ENCODE results near the gene RSPO4.

RSPO4 gene

DNA sequence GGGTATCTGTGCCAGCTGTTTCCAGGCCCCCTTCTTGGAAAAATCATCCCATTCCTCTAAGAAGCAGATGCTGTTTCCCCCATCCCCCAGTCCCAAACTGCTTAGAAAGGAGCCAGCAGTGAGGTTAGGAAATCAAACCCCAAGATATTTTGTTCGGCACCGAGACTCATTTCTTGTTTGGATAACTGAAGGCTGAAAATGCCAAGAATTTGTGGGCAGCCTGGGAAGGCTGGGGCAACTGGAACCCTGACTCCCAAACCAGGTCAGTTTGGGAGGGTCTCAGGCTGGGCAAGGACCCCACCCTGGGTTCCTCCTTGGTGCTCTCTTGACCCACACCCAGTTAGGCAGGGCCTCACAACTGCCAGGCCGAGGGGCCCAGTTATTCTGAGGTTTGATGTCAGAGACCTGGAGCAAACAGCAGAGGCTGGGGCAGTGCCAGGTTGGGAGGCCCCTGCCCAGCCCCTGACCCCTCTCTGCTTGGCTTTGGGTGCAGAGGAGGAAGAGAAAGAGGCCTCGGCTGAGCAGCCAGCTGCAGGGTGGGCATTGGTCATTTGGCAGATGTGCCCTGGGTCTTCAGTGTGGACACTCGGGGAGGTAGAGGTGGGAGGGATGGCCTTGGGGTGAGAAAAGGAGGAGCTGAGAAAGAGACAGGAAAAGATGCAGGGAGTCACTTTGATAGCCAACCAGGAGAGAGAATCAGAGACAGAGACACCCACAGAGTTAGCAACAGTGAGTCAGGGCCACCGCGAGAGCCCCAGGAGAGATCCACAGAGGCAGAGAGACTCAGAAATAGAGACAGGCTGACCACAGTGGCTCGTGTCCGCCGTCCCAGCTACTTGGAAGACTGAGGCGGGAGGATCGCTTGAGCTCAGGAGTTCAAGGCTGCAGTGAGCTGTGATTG lies 91.0 kb downstream of the RSPO4 start:
- H3K4me3 ChIP-seq (ENCODE audit: low read depth, low read length): no peak overlapping the region
- no peaks in the 10 kb centered on the region for H3K36me3 ChIP-seq
- DNase-seq: no peak
- no peaks in the 10 kb centered on the region for H3K27me3 ChIP-seq
- H3K9me3 ChIP-seq: no peaks in the 10 kb centered on the region
- TF ChIP-seq, protein P1, sequence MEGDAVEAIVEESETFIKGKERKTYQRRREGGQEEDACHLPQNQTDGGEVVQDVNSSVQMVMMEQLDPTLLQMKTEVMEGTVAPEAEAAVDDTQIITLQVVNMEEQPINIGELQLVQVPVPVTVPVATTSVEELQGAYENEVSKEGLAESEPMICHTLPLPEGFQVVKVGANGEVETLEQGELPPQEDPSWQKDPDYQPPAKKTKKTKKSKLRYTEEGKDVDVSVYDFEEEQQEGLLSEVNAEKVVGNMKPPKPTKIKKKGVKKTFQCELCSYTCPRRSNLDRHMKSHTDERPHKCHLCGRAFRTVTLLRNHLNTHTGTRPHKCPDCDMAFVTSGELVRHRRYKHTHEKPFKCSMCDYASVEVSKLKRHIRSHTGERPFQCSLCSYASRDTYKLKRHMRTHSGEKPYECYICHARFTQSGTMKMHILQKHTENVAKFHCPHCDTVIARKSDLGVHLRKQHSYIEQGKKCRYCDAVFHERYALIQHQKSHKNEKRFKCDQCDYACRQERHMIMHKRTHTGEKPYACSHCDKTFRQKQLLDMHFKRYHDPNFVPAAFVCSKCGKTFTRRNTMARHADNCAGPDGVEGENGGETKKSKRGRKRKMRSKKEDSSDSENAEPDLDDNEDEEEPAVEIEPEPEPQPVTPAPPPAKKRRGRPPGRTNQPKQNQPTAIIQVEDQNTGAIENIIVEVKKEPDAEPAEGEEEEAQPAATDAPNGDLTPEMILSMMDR (IDR thresholded peaks at IDR 0.05; ENCODE audit: low read depth, low read length): no peak
- no peaks in the 10 kb centered on the region for H3K4me1 ChIP-seq

DNA sequence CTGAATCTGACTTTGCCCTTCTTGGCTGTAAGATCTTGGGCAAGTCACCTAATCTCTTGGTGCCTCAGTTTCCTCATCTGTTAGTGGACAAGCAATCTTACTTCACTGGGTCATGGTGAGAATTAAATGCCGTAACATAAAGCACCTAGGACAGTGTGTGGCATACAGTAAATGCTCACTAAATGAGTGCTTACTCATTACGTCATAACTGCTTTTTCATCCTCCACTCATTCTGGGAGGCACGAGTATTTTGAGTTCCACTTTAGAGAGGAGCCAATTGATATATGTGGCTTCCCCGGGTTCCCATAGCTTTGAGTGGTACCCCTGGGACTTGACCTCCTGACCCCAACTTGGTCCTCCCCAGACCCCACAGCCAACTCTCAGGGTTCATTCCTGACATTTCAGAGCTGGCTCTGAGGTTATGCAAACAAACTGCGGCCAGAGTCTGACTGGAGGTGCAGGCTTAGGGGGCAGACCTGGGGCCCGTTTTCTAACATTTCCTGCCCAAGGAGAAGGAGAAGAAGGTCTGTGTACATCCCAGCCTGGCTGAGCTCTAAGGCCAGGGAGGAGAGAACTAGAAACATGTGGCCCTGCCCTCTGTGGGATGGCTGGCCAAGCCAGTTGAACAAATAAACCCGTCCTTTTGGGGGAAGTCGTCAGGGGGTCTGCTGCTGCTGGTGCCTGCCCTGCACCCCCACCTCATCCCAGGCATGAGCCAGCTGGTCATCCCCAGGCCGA lies 91.8 kb downstream of the RSPO4 start:
- DNase-seq: no peak
- Histone ChIP-seq H3K36me3 (no peaks in the 10 kb centered on the region), H3K9me3 (no peaks in the 10 kb centered on the region), H3K27me3 (no peaks in the 10 kb centered on the region), H3K4me3 (ENCODE audit: low read depth, low read length) (no peak overlapping the region), H3K4me1 (no peaks in the 10 kb centered on the region)
- TF ChIP-seq, protein P1 (IDR thresholded peaks at IDR 0.05; ENCODE audit: low read depth, low read length): no peak

DNA sequence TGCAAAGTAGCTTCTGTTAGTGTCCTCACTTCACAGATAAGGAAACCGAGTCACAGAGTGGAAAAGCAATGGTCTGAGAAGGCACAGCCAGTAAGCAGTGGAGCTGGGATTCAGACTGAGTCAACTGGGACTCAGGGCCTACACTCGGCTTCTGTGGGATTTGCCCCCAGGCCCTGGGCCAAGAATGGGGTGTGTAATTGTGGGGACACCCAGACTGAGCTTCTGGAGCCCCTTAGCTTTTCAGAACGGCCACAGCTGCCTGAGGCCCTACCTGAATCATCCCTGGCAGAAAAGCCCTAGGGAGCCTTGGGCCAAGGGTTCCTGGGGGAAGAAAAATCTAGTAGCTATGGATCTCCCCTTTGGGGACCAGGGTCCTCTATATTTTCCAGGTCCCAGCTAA lies 92.5 kb downstream of the RSPO4 start:
- H3K9me3 ChIP-seq: no peaks in the 10 kb centered on the region
- TF ChIP-seq, protein P1 (IDR thresholded peaks at IDR 0.05; ENCODE audit: low read depth, low read length): no peak
- no peak overlapping the region for H3K4me3 ChIP-seq (ENCODE audit: low read depth, low read length)
- H3K36me3 ChIP-seq: no peaks in the 10 kb centered on the region
- no peaks in the 10 kb centered on the region for H3K4me1 ChIP-seq
- H3K27me3 ChIP-seq: no peaks in the 10 kb centered on the region
- DNase-seq: no peak

All from BE2C (cell line).